IMR-90 (cell line): ENCODE measurements around the gene SLCO2B1.

Source experiments
- BHLHE40 ChIP-seq: fragments of 150-350 bp; IDR thresholded peaks from 2 replicates; pipeline ENCODE4 v1.6.1; 2016; ENCODE audit warnings: mild to moderate bottlenecking, low read depth, low read length
- CEBPB ChIP-seq: IDR thresholded peaks from 2 replicates; pipeline ENCODE4 v1.6.1; 2012; ENCODE audit warnings: low read depth, low read length, improper control_type of control experiment
- CTCF ChIP-seq: conservative IDR thresholded peaks from 2 replicates; pipeline ENCODE4 v1.5.1; 2012; ENCODE audit warnings: mild to moderate bottlenecking, low read depth, low read length, improper control_type of control experiment
- ELK1 ChIP-seq: fragments of 150-350 bp; IDR thresholded peaks from 2 replicates; pipeline ENCODE4 v1.6.1; 2016; ENCODE audit warnings: low read depth, mild to moderate bottlenecking, low read length, moderate library complexity, borderline replicate concordance
- NFE2L2 ChIP-seq: fragments of 150-350 bp; IDR thresholded peaks from 2 replicates; pipeline ENCODE4 v1.6.1; 2016; ENCODE audit warnings: low read depth, mild to moderate bottlenecking, low read length
- POLR2A ChIP-seq: IDR thresholded peaks from 2 replicates; pipeline ENCODE4 v1.6.1; 2012; ENCODE audit warnings: mild to moderate bottlenecking, low read depth, low read length
- RAD21 ChIP-seq: IDR thresholded peaks from 2 replicates; pipeline ENCODE4 v1.6.1; 2012; ENCODE audit warnings: low read length, improper control_type of control experiment
- RFX5 ChIP-seq: IDR thresholded peaks from 2 replicates; pipeline ENCODE4 v1.8.0; 2012; ENCODE audit warnings: low read depth, mild to moderate bottlenecking, low read length, moderate library complexity
- SMC3 ChIP-seq: fragments of 150-350 bp; IDR thresholded peaks from 2 replicates; pipeline ENCODE4 v1.6.1; 2016; ENCODE audit warnings: low read depth, mild to moderate bottlenecking, antibody characterized with exemption, low read length, moderate library complexity
- USF2 ChIP-seq: fragments of 150-350 bp; IDR thresholded peaks from 2 replicates; pipeline ENCODE4 v1.6.1; 2017; ENCODE audit warnings: mild to moderate bottlenecking, antibody characterized with exemption, low read length, low read depth

- TF ChIP-seq RAD21 = no peak
- no peak for TF ChIP-seq CTCF
- TF ChIP-seq RFX5 = no peak
- no peak for TF ChIP-seq POLR2A
- TF ChIP-seq NFE2L2 = no peak
- no peak for TF ChIP-seq BHLHE40
- TF ChIP-seq USF2 = peak; percentile 85
- TF ChIP-seq CEBPB = no peak
- TF ChIP-seq SMC3 = no peak
- TF ChIP-seq ELK1 = no peak
Measured at GRCh38 chr11:75174781-75175370, 24.0 kb downstream of the SLCO2B1 start.
